Measurements from ENCODE around the gene LETM1. TPM values are rescaled to one million over a fixed set of nuclear protein-coding genes. Genes with fewer than 3 reads are reported as not detected.

The LETM1 gene
- total and polyA plus RNA-seq, 2 donors (not counting 3 experiments of a cell fraction or from before 2014, with no cell fraction given), result 25.6 to 62.5 TPM

GRCh38 chr4:1783970-1784369 lies 72.0 kb downstream of the LETM1 start:
- Histone ChIP-seq H3K27ac (ENCODE audit: insufficient read depth, low read depth, low read length) (no peak overlapping the region), H3K9me1 (replicated peaks; ENCODE audit: control insufficient read depth, extremely low read depth, insufficient read depth, low read length) (no peaks in the 10 kb centered on the region), H3K27me3 (ENCODE audit: control insufficient read depth in 2 of 2, insufficient read depth in 2 of 2, low read length in 2 of 2) (no peaks in the 10 kb centered on the region), H3K4me1 (ENCODE audit: control insufficient read depth, extremely low read depth, insufficient read depth, low read length) (no peaks in the 10 kb centered on the region), H2AFZ (ENCODE audit: low read depth, low read length) (no peak overlapping the region), H4K20me1 (replicated peaks; ENCODE audit: control insufficient read depth, extremely low read depth, insufficient read depth, low read length) (no peaks in the 10 kb centered on the region), H3K79me2 (ENCODE audit: control insufficient read depth, insufficient read depth, low read length) (no peaks in the 10 kb centered on the region), H3K4me3 (replicated peaks in 1 of 3; ENCODE audit: insufficient read depth in 1 of 3, low read depth in 1 of 3, low read length in 3 of 3) (no peak overlapping the region), H3K36me3 (ENCODE audit: control insufficient read depth in 2 of 2, extremely low read depth in 1 of 2, insufficient read depth in 2 of 2, low read length in 2 of 2) (no peaks in the 10 kb centered on the region), H3K4me2 (ENCODE audit: insufficient read depth, low read length) (no peak overlapping the region), H3K9ac (replicated peaks; ENCODE audit: extremely low read depth, insufficient read depth, low read length) (no peak overlapping the region), H3K9me3 (replicated peaks; ENCODE audit: control insufficient read depth, insufficient read depth, low read length) (no peaks in the 10 kb centered on the region)
- FAIRE-seq (no peak), DNase-seq (ENCODE audit: low read depth, low spot score) (no peak)
- POLR2A ChIA-PET, result no interaction called here
- CTCF ChIA-PET, result interaction anchor here (1.2 to 5.8 kb wide), 2 partner anchors 16 to 36 kb away, joined by 3 to 27 read pairs; no protein-coding TSS in a partner anchor
- intact Hi-C loops (cut with micrococcal nuclease), result no loop called here
- TF ChIP-seq MAX (IDR thresholded peaks at IDR 0.05; ENCODE audit: insufficient read depth, insufficient read length) (no peak), EZH2 (IDR thresholded peaks at IDR 0.05; ENCODE audit: borderline replicate concordance, low read depth, low read length, severe bottlenecking) (no peak), GATA2 (IDR thresholded peaks at IDR 0.05; ENCODE audit: insufficient read depth, insufficient read length, low read depth, low read length) (no peak), MYC (IDR thresholded peaks at IDR 0.05; ENCODE audit: low read depth, low read length) (no peak), JUN (IDR thresholded peaks at IDR 0.05; ENCODE audit: borderline replicate concordance, insufficient read depth, insufficient read length, low read depth) (no peak), FOS (IDR thresholded peaks at IDR 0.05; ENCODE audit: borderline replicate concordance, insufficient read depth, low read length) (no peak), POLR2AphosphoS5 (IDR thresholded peaks at IDR 0.05; ENCODE audit: insufficient read depth, low read depth, low read length) (no peak), POLR2A (IDR thresholded peaks at IDR 0.05; ENCODE audit: low read depth, low read length) (no peak)
- TF ChIP-seq, protein P1, sequence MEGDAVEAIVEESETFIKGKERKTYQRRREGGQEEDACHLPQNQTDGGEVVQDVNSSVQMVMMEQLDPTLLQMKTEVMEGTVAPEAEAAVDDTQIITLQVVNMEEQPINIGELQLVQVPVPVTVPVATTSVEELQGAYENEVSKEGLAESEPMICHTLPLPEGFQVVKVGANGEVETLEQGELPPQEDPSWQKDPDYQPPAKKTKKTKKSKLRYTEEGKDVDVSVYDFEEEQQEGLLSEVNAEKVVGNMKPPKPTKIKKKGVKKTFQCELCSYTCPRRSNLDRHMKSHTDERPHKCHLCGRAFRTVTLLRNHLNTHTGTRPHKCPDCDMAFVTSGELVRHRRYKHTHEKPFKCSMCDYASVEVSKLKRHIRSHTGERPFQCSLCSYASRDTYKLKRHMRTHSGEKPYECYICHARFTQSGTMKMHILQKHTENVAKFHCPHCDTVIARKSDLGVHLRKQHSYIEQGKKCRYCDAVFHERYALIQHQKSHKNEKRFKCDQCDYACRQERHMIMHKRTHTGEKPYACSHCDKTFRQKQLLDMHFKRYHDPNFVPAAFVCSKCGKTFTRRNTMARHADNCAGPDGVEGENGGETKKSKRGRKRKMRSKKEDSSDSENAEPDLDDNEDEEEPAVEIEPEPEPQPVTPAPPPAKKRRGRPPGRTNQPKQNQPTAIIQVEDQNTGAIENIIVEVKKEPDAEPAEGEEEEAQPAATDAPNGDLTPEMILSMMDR (IDR thresholded peaks at IDR 0.05; ENCODE audit: extremely low read depth in 1 of 2, insufficient read depth in 1 of 2, low read depth in 1 of 2, low read length in 2 of 2), result no peak
- dilution Hi-C loops (cut with MboI; ENCODE audit: extremely low pct_ligation_motif_present, low sequenced_read_pairs), result no loop called here
- no TSS peak for BruUV-seq (replicated peaks)

Data from endothelial cell of umbilical vein (primary cell).